Activated CD4-positive, CD25-positive, alpha-beta regulatory T cell (primary cell): ENCODE results near the gene DEDD.
A peak's percentile ranks its signal among the peaks of the same experiment; 100 is the strongest.
"Not testable (repeated sequence)": the region's sequence is repeated elsewhere in the genome, so short reads cannot be mapped to it uniquely, and the experiment has no call there.

Experiments used
- DNase-seq, 4 experiments: peaks; one replicate each; lab custom pipeline; 2025; lab: John Stamatoyannopoulos, UW

The DEDD gene

DNA sequence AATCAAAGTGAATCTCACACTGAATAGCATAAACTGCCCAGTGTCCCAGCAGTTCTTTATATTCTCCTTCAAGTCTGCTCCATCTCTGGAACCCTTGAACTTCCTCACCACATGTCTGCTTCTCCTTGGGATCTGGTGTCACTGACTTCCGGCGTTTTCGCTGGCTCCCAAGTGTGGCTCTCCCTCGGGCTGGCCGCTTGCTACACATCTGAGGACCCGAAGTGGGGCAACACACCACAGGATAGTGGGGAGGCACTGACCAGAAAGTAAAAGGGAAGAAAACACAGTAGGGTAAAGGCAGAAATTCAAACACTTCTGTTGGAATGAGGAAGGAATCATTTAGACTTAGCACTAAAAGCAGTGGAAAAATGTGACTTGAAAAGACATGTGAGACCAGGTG lies 9.5 kb downstream of the DEDD start:
- no peak for DNase-seq

DNA sequence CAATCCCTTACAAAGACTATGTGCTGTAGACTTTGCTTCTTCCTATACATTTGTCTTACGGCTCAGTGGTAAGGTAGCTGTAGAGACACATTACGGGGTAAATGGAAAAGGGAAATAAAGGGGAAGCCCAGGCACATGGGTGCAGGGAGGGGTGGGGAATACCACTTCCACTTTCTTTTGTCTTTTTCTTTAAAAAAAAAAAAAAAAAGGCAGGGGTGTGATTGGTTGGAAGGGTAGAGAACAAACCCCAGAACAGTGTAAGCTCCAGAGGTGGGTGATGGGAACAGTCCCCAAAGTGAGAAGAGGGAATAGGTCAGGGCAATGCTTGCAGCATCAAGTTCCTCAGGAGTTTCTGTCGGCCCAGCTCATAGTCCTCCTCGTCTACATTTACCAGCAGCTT lies 10.6 kb downstream of the DEDD start:
- no peak for DNase-seq

DNA sequence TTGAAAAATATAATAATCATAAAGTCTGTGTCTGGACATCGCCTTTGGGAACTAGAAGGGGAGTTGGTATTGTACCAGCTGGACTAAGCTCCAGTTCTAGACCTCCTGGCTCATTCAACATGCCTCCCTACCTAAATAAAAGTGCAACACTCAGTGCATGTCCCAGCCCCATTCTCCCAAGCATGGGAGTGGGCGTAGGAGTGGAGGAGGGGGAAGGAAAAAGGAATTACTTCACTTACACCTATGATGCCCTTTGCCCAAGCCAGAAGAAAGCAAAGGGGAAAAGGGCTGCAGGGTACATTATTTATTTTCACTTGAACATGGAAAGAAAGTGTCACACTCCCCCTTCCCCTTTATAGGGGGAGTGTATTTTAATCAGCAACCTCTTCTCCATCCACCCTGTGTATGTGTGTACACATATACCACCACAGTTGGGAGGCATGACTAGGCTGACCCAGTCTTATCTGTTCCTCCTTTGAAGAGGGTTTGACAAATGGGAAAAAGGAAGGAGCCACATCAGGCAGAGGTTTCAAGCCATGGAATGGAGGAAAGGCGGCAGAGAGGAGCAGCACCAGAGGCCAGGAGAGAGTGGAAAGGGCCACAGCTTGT lies 11.3 kb downstream of the DEDD start:
- no peak for DNase-seq

DNA sequence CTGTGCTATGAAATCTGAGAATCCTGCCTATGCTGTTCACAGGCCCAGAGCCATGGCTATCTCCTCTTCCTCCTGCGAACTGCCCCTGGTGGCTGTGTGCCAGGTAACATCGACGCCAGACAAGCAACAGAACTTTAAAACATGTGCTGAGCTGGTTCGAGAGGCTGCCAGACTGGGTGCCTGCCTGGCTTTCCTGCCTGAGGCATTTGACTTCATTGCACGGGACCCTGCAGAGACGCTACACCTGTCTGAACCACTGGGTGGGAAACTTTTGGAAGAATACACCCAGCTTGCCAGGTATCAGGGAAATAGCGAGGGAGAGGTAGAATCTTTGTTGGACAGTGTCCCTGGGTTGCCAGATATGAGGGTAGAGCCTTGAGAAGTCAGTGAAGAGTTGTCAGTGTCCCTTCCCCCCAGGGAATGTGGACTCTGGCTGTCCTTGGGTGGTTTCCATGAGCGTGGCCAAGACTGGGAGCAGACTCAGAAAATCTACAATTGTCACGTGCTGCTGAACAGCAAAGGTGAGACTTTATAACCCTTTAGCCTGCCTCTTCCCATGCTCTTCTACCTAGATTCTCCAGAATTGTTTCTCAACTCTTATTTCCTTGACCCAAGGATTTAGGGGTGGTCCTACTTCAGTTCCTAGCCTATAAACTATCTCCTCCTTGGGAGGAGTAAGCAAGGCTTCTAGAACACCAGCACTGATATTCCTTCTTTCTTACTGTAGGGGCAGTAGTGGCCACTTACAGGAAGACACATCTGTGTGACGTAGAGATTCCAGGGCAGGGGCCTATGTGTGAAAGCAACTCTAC lies 13.2 kb downstream of the DEDD start:
- DNase-seq: peak in 3 of 4 experiments; percentile 12 to 20 (median 15)

DNA sequence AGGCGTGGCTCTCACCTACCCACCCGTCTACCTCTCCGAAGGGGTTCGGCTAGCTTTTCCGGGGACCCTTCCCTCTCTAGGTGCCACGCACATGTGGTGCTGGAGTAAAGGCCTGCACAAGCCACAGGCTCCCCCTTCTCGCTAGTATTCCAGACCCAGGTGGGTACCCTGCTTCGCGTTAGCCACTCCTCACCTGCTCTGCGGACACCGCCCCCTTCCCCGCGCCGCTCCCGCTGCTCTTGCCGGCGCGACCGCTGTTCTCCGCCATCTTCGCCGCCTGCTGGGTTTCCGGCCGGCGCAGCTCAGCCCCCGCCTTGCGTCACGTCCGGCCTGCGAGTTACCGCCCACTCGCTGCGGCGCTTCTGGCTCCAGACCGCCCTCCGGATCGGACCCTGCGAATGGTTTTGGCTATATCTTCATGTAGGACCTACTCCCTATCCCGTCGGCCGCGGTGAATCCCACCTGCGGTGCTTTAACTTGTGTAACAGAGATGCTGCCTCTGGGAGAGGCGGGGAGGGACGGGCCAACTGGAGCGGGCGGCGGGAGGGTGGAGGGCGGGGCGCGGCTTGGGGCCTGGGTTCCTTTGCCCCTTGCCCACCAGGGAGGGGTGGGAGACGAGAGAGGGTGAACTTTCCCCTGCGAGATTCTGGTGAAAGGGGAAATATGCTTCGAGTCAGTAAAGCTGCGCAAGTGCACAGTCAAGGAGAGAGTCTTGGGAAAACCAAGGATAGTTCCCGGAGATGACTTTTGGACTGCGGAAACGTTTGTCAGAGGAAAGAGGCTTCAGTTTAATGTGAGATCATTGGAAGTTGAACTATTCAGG lies 14.5 kb downstream of the DEDD start, which contains the start of the genes NIT1 and PFDN2:
NIT1 (plus strand) TSS at position 347 of the 823 bp plus-strand sequence; CDS start at position 419, 72 bp downstream.
PFDN2 (minus strand) TSS at position 279 of the 823 bp plus-strand sequence; CDS start at position 268, 11 bp downstream.
- peak; percentile 45 to 79 (median 69) for DNase-seq

DNA sequence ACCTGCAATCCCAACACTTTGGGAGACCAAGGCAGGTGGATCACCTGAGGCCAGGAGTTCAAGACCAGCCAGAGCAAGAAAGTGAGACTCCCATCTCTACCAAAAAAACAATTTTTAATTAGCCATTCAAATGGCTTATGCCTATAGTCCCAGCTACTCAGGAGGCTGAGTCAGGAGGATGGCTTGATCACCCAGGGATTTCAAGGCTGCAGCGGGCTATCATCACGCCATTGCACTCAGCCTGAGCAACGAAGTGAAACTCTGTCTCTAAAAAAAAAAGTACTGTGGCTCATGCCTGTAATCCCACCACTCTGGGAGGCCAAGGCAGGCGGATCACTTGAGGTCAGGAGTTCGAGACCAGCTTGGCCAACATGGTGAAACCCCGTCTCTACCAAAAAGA lies 16.5 kb downstream of the DEDD start:
- not testable (repeated sequence) for DNase-seq

DNA sequence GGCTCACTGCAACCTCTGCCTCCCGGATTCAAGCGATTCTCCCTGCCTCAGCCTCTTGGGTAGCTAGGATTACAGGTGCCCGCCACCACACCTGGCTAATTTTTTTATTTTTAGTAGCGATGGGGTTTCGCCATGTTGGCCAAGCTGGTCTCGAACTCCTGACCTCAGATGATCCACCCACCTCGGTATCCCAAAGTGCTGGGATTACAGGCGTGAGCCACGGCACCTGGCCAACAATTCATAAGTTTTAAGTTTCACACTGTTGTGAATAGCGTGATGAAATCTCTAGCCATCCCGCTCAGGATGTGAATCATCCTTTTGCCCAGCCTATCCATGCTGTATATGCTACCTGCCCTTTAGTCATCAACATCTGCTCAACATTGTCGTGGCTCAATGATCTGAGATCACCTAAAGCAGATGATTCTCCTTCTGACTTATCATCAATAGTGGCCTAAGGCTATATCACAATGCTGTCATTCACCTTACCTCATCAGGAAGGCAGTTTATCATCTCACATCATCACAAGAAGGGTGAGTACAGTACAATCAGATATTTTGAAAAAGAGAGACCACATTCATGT lies 17.2 kb downstream of the DEDD start:
- DNase-seq: peak in 1 of 4 experiments; percentile 19

DNA sequence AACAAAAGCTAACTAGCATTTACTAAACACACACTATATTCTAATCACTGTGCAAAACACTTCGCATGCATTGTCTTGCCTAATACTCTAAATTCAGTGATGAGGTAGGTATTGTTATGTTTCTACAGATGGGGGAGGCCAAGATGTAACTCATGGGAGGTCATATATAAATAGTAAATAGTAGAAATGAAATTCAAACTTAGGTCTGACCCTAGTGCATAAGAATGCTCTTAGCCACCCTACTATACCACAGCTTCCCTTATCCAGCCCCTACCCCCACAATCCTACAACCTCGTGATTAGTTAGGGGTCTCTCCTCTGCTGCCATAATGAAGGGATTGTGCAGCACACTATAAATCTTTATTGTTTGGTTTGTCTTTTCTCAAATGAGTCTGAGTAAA lies 17.9 kb downstream of the DEDD start:
- no peak for DNase-seq

DNA sequence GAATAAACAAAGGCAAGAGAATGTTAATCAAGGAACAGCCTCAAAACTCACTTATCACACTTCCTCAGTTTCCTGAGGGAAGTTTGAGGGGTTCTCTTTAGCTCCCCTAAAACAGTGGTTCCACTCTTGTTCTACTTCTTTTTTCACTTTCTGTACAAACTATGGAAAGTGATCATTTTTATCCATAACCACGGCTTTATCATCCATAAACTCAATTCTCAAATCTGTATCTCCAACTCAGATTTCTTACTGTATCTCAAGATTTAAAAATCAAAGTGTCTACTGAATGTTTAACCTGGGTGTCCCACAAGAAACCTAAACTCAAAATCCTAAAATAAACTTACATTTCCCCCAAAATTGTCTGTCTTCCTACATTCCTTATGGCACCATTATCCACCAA lies 18.6 kb downstream of the DEDD start:
- DNase-seq: no peak

DNA sequence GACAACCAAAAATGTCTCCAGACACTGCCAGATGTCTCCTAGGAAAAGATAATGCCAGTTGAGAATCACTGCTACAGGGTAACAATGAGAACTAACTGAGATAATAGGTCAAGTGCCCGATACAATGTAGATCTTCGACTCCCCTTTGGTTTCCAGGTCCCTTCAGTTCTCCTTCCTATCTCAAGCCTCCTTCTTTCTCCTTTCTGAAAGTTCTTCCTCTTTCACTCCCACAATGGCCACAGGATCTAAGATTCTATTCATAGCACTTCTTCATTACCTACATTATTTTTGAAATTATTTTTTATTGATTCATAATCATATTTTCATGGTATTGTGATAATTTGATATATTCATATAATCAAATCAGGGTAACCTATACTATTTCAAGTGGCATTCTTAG lies 20.9 kb downstream of the DEDD start:
- no peak for DNase-seq

DNA sequence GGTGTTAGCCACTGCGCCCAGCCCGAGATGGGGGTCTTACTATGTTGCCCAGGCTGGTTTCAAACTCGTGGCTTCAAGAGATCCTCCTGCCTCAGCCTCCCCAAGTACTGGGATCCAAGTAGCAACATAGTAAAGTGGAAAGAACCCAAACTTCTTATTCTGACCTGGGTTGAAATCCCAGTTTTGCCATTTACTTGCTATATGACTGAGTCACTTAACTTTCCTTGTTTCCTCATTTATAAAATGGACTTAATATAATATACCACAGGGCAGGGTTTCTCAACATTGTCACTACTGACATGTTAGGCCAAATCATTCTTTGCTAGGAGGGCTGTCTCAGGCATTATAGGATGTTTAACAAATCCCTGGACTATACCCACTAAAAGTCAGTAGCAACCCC lies 21.4 kb downstream of the DEDD start:
- DNase-seq: no peak

DNA sequence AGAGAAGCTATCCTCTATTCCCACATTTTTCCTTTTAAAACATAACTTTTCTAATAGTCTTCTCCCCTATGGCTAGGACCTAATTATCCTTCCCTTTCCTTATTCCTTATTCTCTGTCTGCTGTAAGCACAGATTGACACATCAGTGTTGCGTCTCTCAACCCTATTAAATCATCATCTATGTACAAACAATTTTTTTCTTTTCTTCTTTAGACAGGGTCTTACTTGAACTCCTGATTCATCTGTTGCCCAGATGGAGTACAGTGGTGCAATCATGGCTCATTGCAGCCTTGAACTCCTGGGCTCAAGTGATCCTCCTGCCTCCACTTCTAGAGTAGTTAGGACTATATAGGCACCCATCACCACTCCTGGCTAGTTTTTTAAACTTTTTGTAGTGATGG lies 26.0 kb downstream of the DEDD start:
- no peak for DNase-seq

DNA sequence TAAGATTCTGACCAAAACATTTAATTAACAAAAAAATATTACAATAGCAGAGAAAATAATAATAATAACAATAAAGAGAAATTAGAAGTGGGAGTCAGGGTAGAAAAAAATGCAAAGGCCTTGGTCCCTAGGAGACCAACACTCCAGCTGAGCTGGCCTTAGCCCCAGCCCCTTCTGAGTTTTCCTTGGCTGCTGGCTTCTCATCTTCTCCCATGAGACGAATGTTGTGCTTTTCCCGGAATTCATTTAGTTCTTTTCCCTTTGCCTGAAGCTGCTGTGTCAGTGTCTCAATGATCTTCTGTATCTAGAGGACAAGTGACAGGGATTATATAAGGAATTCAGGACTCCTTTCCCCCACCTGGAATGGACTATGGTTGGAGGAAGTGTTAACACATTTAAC lies 31.9 kb downstream of the DEDD start:
- DNase-seq: no peak

DNA sequence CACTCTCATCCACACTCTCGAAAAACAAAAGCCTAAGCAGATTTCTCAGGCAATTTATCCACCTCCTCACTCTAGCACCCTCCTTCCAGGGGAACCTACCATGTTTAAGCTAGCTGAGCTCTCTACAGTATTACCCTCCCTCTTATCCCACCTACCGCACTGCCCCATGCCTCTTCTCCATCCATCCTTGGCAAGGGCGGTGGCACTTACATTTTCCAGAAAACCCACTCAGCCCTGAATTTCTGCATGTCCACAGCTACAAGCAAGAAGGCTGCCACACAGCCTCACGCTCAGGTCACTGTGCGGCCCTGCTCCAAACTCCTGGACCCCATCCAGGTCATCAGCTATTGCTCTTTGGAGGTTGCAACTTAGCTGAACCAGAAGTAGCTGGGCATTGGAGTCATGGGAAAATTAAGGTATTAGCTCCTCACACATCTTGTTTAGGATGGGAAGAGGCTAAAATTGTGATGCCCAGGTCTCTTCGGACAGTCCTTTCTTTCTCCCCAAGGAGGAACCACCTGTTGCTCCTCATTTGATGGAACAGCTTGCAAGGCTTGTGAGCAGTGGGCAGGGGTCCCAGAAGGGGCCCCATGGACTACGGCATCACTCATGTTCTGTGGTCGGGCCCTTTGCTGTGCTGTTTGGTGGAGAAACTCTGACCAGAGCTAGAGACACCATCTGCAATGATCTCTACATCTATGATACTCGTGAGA lies 33.2 kb downstream of the DEDD start:
- DNase-seq: no peak

DNA sequence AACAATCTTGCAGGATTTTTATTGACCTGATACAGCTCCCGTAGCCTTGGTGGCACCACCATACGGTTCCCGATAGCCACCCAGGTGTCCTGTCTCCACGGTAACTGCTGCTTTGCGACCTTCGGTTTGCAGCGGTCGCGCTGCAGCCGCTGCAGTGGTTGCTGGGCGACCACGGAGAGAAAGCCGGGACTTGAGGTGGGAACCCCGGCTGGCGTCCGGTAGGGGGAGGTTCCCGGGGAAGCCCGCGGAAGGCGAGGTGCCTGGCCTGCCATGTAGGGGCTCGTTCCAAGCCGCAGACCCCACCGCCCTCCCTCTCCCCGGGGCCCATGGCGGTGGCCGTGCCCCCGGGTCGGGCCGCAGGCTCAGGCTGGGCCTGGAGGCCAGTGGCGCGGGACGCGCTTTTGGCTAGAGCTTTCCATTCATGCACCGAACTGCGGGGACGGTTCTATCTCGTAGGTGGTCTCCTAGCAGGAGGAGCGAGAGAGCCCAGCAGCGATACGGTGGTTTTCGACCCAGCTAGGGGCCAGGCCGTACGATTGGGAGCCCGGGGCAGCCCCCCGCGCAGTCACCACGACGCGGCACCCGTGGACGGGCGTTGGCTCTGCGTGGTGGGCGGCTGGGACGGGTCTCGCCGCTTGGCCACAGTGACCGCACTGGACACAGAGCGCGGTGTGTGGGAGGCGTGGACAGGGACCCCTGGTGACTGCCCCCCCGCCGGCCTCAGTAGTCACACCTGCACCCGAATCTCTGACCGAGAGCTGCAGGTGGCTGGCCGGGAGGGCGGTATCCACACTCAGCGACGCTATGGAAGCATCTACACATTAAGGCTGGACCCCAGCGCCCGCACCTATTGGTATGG lies 34.0 kb downstream of the DEDD start, which contains the start of gene KLHDC9:
KLHDC9 (plus strand) TSS at position 152 of the 859 bp plus-strand sequence; CDS start at position 327, 175 bp downstream.
- DNase-seq: peak in 2 of 4 experiments; percentile 35 to 45

DNA sequence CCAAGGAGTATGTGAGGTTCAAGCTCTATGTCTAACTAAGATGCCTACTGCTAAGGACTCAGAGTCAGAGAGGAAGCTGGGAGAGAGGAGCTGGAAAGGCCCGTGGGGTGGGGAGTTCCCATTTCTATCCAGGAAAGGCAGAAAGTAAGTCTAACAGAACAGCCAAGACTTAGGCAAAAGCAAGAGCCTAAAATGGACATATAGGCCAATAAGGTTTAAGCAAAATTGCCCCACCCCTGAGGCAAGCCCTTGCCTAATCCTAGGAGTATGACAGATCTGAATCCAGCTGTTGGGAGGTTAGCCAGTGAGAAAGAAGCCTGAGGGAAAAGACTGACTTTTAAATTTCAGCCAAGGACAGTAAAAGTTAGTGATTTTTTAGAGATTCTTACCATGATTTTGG lies 35.9 kb downstream of the DEDD start:
- DNase-seq: no peak

DNA sequence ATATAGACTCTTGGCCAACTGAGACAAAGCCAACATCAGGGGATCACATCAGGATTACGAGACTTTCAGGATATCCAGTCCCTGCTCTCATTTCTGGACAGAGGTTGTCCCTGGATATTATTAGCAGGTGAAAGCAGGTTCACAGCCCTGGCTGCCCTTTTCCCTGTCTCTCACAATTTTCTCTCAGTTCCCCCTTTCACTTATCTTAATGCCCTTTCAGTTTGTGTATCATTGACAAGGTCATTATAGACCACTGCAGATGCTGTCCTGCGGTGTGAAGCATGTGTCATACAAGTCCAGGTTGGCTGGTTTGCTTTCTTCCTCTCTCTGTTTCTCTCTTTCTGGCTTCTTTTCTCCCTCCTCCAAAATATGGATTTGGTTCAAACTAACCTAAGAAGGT lies 36.5 kb downstream of the DEDD start:
- no peak for DNase-seq

DNA sequence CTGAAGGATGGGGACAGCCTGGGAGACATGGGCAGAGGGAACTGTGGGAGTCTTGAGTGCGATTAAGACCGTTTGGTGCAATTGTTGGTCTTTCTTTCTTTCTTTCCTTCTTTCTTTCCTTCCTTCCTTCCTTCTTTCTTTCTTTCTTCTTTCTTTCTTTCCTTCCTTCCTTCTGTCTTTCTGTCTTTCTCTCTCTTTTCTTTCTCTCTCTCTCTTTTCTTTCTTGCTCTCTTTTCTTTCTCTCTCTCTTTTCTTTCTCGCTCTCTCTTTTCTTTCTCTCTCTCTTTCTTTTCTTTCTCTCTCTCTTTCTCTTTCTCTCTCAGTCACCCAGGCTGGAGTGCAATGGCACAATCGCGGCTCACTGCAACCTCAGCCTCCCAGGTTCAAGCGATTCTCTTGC lies 37.2 kb downstream of the DEDD start:
- DNase-seq: no peak

DNA sequence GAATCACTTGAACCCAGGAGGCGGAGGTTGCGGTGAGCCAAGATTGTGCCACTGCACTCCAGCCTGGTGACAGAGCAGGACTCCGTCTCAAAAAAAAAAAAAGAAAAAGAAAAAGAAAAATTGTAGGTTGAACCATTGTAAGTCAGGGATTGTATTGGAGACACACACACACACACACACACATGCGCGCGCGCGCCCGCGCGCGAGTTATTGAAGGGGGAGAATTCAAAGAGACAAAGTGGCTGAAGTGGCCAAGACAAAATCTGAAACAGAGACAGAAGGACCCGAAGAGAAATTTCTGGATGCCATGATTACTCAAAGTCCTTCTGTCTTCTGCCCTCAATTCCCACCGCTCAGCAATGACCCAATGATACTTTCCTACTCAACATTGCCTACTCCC lies 38.0 kb downstream of the DEDD start:
- DNase-seq: no peak

DNA sequence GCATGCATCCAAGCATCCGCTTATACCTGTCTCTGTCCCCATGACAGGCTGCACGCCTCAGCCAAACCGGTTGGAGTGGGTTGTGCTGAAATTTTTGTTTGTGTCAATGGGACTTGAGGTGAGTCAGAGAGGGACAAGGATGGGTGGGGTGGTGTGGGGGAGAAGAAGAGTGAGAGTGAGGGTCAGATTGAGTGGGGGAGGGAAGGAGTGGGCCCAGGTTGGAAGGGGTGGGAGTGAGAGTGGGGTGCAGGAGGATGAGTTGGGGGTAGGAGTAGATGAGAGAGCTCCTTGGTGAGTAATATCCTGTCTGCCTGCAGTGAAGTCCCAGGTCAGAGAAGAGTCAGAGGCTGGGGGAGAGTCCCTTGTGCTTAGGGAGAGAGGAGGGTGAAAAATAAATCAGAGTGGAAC lies 39.8 kb downstream of the DEDD start:
- no peak for DNase-seq
